Measurements from ENCODE around the gene AKAP6.

The AKAP6 gene

GRCh38 chr14:32694795-32695449 lies 365.8 kb downstream of the AKAP6 start:
- TF ChIP-seq, protein P1, sequence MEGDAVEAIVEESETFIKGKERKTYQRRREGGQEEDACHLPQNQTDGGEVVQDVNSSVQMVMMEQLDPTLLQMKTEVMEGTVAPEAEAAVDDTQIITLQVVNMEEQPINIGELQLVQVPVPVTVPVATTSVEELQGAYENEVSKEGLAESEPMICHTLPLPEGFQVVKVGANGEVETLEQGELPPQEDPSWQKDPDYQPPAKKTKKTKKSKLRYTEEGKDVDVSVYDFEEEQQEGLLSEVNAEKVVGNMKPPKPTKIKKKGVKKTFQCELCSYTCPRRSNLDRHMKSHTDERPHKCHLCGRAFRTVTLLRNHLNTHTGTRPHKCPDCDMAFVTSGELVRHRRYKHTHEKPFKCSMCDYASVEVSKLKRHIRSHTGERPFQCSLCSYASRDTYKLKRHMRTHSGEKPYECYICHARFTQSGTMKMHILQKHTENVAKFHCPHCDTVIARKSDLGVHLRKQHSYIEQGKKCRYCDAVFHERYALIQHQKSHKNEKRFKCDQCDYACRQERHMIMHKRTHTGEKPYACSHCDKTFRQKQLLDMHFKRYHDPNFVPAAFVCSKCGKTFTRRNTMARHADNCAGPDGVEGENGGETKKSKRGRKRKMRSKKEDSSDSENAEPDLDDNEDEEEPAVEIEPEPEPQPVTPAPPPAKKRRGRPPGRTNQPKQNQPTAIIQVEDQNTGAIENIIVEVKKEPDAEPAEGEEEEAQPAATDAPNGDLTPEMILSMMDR (IDR thresholded peaks at IDR 0.05; ENCODE audit: low read depth, low read length) = no peak
- DNase-seq (ENCODE audit: extremely low read depth, low read depth) = no peak

- TF ChIP-seq, protein P1 (IDR thresholded peaks at IDR 0.05; ENCODE audit: low read depth, low read length) = no peak
- DNase-seq (ENCODE audit: extremely low read depth, low read depth) = no peak
Observed at GRCh38 chr14:32696325-32697091, 367.4 kb downstream of the AKAP6 start.

GRCh38 chr14:32697114-32697513 lies 368.0 kb downstream of the AKAP6 start:
- no peak for DNase-seq (ENCODE audit: extremely low read depth, low read depth)
- TF ChIP-seq, protein P1 (IDR thresholded peaks at IDR 0.05; ENCODE audit: low read depth, low read length) = no peak

DNA sequence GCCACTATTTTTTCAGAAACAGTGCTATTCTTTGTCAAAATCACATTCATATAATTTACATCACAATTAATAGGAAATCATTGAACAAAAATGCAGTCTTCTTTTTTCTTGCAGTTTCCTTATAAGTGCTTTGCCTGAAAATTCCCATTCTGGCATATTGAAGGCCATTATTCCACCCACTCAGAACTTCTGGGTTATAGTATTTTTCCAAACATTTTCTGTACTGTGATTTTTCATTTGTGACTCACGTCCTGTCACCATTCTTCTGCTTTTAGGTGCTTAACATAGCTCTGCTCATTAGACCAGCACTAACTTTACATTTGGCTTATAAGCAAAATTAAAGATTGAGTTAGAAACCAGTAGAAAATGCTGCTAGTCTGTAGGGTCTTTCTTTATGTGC lies 368.6 kb downstream of the AKAP6 start:
- no peak for DNase-seq (ENCODE audit: extremely low read depth, low read depth)
- TF ChIP-seq, protein P1 (IDR thresholded peaks at IDR 0.05; ENCODE audit: low read depth, low read length) = no peak

- DNase-seq (ENCODE audit: extremely low read depth, low read depth) = no peak
Observed at GRCh38 chr14:32698831-32699230, 369.7 kb downstream of the AKAP6 start.

DNA sequence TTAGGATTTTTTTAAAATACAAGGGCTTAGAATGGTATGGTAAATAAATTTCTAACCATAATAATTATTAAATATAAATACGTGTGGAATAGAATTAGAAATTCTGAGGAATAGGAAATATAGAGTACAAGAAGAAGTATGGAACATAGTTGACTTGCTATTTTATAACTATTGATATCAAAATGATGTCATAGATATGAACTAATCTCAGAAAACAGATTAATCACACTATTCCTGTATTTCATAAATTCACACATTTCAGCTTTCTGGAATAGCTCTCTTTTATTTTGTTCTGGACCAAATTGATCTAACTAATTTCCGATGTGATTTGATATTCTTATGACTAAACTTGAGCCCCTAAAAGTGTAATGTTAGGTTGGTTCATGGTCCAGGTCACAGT lies 372.4 kb downstream of the AKAP6 start:
- TF ChIP-seq, protein P1 (IDR thresholded peaks at IDR 0.05; ENCODE audit: low read depth, low read length) = no peak

More at GRCh38 chr14:32698831-32699230, 369.7 kb downstream of the AKAP6 start:
- TF ChIP-seq, protein P1 (IDR thresholded peaks at IDR 0.05; ENCODE audit: low read depth, low read length) = no peak

DNA sequence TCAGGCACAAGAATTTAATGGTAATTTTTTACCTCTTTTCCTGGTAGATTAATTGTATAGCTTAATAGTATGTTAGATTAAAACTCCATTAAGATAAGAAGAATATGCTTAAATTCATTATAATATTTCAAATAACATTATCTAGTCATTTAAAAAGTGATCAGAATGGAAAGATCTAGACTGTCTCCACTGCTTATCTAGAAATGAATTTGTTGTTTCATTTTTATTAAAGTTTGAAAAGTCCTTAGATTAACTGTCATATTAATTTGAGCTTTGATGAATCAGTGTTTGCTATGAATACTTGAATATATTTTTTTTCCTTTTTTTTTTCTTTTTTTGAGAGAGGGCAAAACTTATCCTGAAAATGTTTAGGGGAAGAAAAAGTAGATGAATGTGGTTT lies 373.0 kb downstream of the AKAP6 start:
- TF ChIP-seq, protein P1 (IDR thresholded peaks at IDR 0.05; ENCODE audit: low read depth, low read length) = no peak
- DNase-seq (ENCODE audit: extremely low read depth, low read depth) = no peak

More for the DNA sequence above, 372.4 kb downstream of the AKAP6 start:
- no peak for DNase-seq (ENCODE audit: extremely low read depth, low read depth)

Data from AG09319 (cell line).